Measurements from ENCODE around the gene A3GALT2.
"Not testable (repeated sequence)": the region's sequence is repeated elsewhere in the genome, so short reads cannot be mapped to it uniquely, and the experiment has no call there.

A3GALT2 gene

GRCh38 chr1:33311706-33312412 is 9.0 kb downstream of the A3GALT2 start:
- DNase-seq, result no peak

- DNase-seq, result no peak
Measured at GRCh38 chr1:33310702-33311101, 10.2 kb downstream of the A3GALT2 start.

GRCh38 chr1:33309351-33309750 is 11.5 kb downstream of the A3GALT2 start:
- not testable (repeated sequence) for DNase-seq

DNA sequence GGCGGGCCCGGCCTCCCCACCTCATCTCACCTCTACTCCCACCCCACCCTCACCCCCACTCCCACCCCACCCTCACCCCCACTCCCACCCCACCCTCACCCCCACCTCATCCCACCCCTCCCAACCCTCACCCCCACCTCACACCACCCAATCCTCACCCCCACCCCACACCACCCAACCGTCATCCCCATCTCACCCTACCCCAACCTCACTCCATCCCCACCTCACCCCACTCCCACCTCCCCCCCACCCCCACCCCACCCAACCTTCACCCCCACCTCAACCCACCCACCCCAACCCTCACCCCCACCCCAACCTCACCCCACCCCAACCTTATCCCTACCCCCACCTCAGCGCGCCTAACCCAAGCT is 13.4 kb downstream of the A3GALT2 start:
- no peak for DNase-seq

- DNase-seq, result no peak
Measured at GRCh38 chr1:33306653-33307493, 14.0 kb downstream of the A3GALT2 start.

DNA sequence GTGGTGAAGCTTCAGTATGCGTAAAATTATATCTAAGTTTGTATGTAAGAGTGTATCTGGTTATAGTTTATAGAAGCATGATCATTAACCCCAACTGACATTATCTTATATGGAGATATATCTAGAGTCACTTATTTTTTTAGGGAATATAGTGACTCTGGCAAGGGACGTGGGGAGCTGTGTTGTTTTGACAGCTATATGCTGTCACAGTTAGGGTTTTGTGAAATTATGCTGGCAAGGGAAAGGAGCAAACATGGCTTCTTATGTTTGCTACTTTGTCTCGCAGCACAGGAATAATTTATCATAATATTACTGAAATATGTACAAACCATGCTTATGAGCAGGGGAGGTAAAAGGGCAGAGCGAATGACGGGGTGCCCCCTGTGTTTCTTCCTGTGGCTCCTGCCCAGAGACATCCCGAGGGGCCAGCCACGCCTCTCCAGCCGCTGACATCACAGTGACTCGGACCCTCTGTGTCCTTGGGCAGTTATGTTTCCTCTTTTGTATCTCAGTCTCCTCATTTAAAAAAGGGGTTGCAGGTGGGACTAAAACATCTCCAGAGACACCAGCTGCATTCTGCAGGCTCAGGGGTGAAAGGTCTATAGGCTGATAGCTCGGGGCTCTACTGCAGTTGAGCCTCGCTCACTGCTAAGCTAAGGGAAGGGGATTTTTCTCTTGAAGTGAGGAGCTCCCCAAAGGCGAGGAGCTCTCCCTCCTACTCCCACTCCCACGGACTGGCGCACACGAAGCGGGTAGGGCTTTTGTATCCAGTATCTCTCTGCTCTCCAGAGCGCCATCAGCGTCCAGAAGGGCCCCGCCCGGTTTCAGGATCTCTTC is 14.9 kb downstream of the A3GALT2 start:
- no peak for DNase-seq

DNA sequence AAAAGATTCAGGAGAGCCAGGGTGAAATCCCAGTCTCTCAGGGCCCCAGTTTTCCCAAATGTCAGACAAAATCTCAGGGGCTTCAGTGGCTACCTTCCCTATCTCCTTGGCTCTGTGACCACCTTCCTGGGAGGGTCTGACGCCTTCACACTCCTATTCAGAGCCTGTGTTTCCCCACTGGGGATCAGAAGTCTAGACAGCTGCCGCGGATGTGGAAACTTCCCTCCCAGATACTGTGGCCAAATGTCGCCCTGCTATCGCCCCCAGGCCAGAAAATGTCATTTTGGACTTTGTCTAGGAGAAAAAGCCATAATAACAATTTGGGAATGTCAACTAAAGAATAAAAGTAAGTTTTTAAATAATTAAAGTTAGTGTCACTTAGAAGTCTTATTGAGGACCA is 15.9 kb downstream of the A3GALT2 start:
- DNase-seq, result no peak

- DNase-seq, result peak in 1 of 5 donors; percentile 54
Measured at GRCh38 chr1:33302325-33302724, 18.6 kb downstream of the A3GALT2 start.

- no peak for DNase-seq
Measured at GRCh38 chr1:33301273-33301984, 19.5 kb downstream of the A3GALT2 start.

GRCh38 chr1:33300673-33301072 is 20.2 kb downstream of the A3GALT2 start:
- no peak for DNase-seq

DNA sequence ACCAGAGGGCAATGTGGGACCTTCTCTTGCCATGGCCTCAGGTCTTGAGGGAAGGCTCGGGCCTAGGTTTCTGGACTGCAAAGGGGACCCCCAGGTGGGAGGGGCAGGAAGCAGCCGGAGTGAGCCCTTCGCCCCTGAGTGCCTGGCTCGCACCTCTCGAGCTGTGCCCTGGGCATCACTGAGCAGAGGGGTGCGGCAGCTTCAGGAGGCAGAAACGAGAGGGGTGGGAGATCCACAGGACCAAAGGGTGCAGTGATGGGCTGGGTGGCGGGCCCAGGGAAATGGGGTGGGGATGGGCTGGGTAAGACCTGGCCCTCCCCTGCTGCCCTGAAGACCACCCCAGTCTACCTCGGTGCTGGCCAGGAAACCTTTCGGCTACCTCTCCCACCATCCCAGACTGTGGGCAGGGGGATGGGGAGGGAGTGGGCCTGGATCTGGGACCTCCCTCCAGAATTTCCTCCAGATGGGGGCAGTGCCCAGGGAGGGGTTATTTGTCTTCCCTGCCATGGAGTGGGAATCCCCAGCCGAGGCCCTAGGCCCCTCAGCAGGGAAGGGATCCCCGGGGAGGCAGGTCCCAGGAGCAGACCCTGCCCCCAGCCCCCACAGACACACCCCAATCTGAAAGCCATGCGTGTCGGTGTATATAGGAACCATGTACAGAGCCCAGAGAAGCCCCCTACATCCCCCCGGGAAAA is 21.3 kb downstream of the A3GALT2 start:
- no peak for DNase-seq

DNA sequence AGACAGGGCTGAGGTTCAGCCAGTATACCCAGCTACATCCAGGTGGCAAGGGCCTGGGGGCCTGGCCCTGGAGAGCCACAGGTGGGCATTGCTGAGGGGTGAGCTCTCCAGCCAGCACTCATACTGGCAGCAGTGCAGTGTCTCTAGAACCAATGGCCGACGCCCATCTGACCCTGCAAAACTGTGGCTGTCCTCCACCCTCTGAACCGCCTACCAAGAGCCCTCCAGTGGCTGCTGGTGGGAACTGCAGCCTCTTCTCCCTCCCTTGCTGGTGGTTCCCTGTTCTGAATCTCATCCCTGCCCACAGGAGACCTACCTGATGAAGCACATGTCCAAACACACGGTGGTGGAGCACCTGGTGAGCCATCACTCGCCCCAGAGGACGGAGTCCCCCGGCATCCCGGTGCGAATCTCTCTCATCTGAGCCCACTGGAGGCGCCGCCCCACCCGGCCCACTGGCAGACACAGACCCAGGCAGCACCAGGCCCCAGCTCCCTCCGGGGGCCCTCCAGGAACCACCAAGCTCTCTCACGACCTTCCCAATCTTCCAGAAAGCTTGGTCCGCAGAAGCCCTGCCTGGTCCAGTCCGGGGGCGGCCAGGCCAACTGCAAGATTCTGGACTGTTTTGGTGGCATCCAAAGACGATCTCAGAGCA is 22.1 kb downstream of the A3GALT2 start:
- DNase-seq, result peak in 3 of 5 donors; percentile 18 to 50 (median 43)

DNA sequence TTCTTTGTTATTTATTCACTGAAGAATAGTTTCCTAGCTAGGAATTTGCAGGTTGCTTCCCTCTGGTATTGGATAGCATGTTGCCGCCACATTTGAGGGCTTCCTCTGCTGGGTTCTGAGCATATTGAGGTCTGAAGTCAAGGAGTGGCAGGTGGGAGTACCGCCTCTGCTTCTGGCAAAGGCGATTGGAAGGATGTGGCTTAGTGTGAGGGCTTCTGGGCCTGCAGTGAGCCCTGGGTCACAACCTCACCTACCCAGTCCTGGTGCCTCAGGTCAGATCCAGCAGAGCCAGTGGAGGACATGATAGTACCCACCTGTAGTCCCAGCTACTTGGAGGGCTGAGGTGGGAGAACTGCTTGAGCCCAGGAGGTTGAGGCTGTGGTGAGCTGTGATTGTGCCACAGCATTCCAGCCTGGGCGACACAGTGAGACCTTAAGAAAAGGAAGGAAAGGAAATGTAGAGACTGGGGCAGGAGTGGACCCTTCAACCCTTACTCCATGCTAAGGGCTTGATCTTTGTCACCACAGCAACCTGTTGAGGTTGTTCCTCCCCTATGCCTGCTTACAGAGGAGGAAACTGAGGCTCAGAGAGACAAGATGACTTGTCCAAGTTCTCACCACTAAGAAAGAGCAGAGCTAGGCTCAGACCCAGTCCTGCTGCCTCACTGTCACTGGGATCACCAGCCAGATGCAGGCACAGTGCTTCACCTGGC is 22.8 kb downstream of the A3GALT2 start:
- DNase-seq, result no peak

DNA sequence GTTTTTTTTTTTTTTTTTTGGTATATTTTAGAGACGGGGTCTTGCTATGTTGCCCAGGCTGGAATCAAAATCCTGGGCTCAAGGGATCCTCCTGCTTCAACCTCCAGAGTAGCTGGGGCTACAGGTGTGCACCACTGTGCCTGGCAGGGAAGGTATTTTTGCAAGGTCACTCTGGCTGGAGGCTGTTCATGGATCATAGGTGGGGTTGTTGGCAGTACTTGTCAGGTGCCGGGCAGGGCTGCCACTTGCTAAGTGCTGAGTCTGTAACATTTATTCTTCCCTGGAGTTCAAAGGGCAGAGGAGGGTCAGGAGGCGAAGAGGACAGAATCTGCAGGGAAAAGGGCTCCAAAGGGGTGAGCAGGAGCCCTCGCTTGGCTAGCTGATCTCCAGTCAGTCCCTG is 24.1 kb downstream of the A3GALT2 start:
- no peak for DNase-seq

GRCh38 chr1:33296082-33296458 is 24.8 kb downstream of the A3GALT2 start:
- DNase-seq, result no peak

GRCh38 chr1:33295450-33296081 is 25.3 kb downstream of the A3GALT2 start:
- peak; percentile 60 to 80 (median 72) for DNase-seq

DNA sequence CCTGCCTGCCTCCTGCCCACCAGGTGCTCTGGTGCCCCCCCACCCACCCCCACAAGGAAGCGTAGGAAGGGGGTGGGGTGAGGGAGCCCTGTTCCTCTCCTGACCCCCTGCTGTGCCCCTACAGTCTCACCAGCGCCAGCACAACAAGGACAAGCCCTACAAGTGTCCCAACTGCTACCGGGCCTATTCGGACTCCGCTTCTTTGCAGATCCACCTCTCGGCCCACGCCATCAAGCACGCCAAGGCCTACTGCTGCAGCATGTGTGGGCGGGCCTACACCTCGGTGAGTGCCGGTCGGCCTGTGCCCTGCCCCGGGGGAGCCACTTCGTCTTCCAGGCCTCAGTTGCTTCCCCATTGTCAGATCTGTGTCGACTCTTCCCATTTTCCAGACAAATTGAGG is 25.9 kb downstream of the A3GALT2 start:
- DNase-seq, result no peak

DNA sequence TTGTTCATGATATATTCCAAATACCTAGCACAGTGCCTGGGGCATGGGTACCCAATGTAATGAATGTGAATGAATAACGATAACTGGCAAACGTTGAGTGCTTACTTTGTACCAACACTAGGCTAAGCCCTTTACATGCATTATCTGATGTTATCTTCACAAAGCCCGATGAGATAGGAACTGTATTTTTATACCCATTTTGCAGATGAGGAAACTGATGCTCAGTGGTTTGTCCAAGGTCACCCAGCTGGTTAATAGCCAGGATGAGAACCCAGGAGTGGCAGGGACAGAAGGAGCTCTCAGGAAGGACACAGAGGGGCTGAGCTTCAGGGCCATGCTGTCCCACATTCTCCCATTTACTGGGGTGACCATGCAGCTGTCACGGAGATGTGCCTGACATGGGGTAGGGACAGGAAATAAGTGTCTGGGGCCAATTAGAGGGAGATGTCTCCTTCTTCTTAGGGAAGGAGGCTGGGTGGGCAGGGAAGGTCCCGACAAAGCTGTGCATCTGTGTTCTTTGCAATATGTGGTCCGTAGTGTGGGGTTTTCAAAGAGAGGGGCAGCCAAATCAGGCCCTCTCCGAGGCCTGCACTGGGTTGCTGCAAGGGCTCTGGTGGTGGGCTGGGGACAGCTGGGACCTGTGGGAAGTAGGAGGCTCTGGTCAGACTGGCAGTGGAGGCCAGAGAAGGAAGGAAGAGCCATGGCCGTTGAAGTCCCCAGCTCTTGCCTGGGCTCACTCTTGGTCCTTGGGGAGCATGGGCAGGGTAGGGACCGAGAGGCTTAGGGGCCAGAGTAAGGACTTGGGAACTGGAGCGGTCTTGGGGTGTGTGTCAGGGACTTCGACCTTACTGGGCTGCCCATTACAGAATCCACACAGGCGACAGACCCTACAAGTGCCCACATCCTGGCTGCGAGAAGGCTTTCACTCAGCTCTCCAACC is 26.6 kb downstream of the A3GALT2 start:
- DNase-seq, result no peak

- no peak for DNase-seq
Measured at GRCh38 chr1:33292726-33293340, 28.1 kb downstream of the A3GALT2 start.
